Neural cell (in vitro differentiated cells): Measurements from ENCODE around the gene ISOC2. TPM values are rescaled to one million over a fixed set of nuclear protein-coding genes. Genes with fewer than 3 reads are reported as not detected.
"Not testable (repeated sequence)": the region's sequence is repeated elsewhere in the genome, so short reads cannot be mapped to it uniquely, and the experiment has no call there.

Experiments
- H2AFZ ChIP-seq: fragments of 200-600, 300-800 bp; sonication (generic), shearing (Covaris generic); 2 replicates; pipeline ENCODE4 v1.6.0; 2014; ENCODE audit warnings: low read depth, mild to moderate bottlenecking, antibody characterized with exemption, low read length, moderate library complexity
- H3F3A ChIP-seq: fragments of 200-600 bp; shearing (Covaris generic); 2 replicates; pipeline ENCODE4 v1.6.1; 2016; ENCODE audit warnings: mild to moderate bottlenecking, moderate library complexity, mixed read lengths, antibody characterized with exemption, low read length; ENCODE audit not compliant: insufficient read depth, poor library complexity, severe bottlenecking
- H3K27ac ChIP-seq: fragments of 200-600, 300-800 bp; sonication (generic), shearing (Covaris generic); 2 replicates; pipeline ENCODE4 v1.5.1; 2014; ENCODE audit warnings: mild to moderate bottlenecking, low read length, moderate library complexity
- H3K27me3 ChIP-seq: fragments of 300-800, 200-600 bp; sonication (generic), shearing (Covaris generic); 2 replicates; pipeline ENCODE4 v1.6.0; 2014; ENCODE audit warnings: mild to moderate bottlenecking, low read depth, low read length, moderate library complexity; ENCODE audit not compliant: insufficient read depth
- H3K36me3 ChIP-seq: fragments of 300-800, 200-600 bp; sonication (generic), shearing (Covaris generic); 2 replicates; pipeline ENCODE4 v1.5.1; 2014; ENCODE audit warnings: mild to moderate bottlenecking, antibody characterized with exemption, low read length, moderate library complexity; ENCODE audit not compliant: insufficient read depth
- H3K4me2 ChIP-seq: fragments of 300-800, 200-600 bp; sonication (generic), shearing (Covaris generic); 2 replicates; pipeline ENCODE4 v1.6.0; 2014; ENCODE audit warnings: mild to moderate bottlenecking, low read length
- H3K4me3 ChIP-seq: fragments of 300-800, 200-600 bp; sonication (generic), shearing (Covaris generic); 2 replicates; pipeline ENCODE4 v1.5.1; 2014; ENCODE audit warnings: mild to moderate bottlenecking, low read length, moderate library complexity
- H3K79me2 ChIP-seq: fragments of 200-600 bp; shearing (Covaris generic); replicated peaks from 2 replicates; pipeline ENCODE4 v1.6.0; 2014; ENCODE audit warnings: mild to moderate bottlenecking, low read length, moderate library complexity; ENCODE audit not compliant: insufficient read depth
- H3K9ac ChIP-seq: fragments of 300-800, 200-600 bp; sonication (generic), shearing (Covaris generic); 2 replicates; pipeline ENCODE4 v1.6.1; 2016; ENCODE audit warnings: mild to moderate bottlenecking, low read length, mixed read lengths
- H3K9me2 ChIP-seq: fragments of 200-600 bp; shearing (Covaris generic); 2 replicates; pipeline ENCODE4 v1.6.1; 2016; ENCODE audit warnings: mild to moderate bottlenecking, low read length, mixed read lengths; ENCODE audit not compliant: insufficient read depth
- H3K9me3 ChIP-seq: fragments of 200-600, 300-800 bp; sonication (generic), shearing (Covaris generic); 2 replicates; pipeline ENCODE4 v1.6.1; 2016; ENCODE audit warnings: mild to moderate bottlenecking, mixed run types, low read length, moderate library complexity, mixed read lengths
- H4K20me1 ChIP-seq: fragments of 200-600 bp; shearing (Covaris generic); 2 replicates; pipeline ENCODE4 v1.6.1; 2016; ENCODE audit warnings: mild to moderate bottlenecking, mixed run types; ENCODE audit not compliant: insufficient read depth
- EZH2 ChIP-seq: fragments of 200-600, 300-800 bp; shearing (Covaris generic), sonication (generic); IDR thresholded peaks from 2 replicates; pipeline ENCODE4 v1.6.1; 2014; ENCODE audit warnings: antibody characterized with exemption, low read length, borderline replicate concordance, mild to moderate bottlenecking; ENCODE audit not compliant: insufficient read depth, poor library complexity, severe bottlenecking
- MXI1 ChIP-seq: fragments of 450-650 bp; conservative IDR thresholded peaks from 2 replicates; pipeline ENCODE4 v1.6.1; 2014; ENCODE audit warnings: antibody characterized with exemption, mild to moderate bottlenecking; ENCODE audit not compliant: poor library complexity, severe bottlenecking
- POLR2AphosphoS5 ChIP-seq: IDR thresholded peaks from 2 replicates; pipeline ENCODE4 v1.6.1; 2012
- SMC3 ChIP-seq: fragments of 450-650 bp; conservative IDR thresholded peaks from 2 replicates; pipeline ENCODE4 v1.6.1; 2014; ENCODE audit warnings: antibody characterized with exemption, mild to moderate bottlenecking, moderate library complexity; ENCODE audit not compliant: poor library complexity
- polyA plus RNA-seq: library from polyadenylated mRNA; depleted of rRNA; stranded (reverse); fragments of >200 nt; gene quantifications from 2 replicates; pipeline ENCODE4 v1.2.3, GENCODE V29; 2014
- TF ChIP-seq, protein P1 (sequence below): fragments of 450-650 bp; IDR thresholded peaks from 2 replicates; pipeline ENCODE4 v1.5.1; 2014; ENCODE audit warnings: antibody characterized with exemption, mild to moderate bottlenecking, moderate library complexity; ENCODE audit not compliant: poor library complexity, severe bottlenecking

Gene ISOC2
- polyA plus RNA-seq, 1 donor from 2014 or later, result 48.1 TPM

DNA sequence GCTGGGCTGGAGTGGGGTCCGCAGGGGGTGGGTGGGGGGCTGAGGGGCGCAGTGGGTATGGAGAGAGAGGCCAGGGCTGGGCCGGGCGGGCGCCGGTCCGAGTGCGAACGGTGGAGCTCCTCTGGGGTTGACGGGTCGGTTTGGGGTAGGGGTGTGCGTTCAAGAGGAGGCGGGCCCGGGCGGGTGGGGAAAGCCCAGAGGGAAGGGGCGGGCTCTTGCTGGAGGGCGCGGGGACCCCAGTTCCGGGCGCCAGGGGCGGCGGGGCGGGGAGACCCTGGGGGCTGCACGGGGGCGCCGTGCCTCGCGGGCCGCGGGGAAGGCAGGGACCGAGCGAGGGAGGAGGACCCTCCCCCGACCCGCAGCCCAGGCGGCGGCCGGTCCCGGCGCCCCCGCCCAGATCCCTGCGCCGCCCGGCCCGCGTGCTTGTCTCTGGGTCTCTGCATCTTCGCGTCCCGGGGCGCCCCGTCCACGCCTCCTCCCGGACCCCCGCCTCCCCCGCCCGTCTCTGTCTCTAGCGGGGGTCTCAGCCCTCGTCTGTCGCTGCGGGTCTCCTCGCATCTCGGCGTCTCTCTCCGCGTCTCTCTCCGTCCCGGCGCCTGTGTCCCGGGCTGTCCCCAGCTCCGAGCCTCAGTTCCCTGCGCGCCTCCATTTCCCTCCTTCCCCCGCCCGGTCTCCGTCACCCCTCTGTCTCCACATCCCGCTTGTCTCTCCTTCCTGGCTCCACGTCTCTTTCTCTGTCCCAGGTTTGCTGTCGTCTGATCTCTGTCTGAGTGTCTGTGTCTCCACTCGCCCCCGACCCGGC is 10.1 kb downstream of the ISOC2 start:
- Histone ChIP-seq H3K4me3 (peak overlapping the region; percentile 99), H4K20me1 (no peaks in the 10 kb centered on the region), H3K27me3 (peaks cover 3% of the 10 kb centered on the region), H3K79me2 (no peaks in the 10 kb centered on the region), H3K9ac (peak overlapping the region; percentile 93), H3F3A (no peaks in the 10 kb centered on the region), H3K4me2 (peak overlapping the region; percentile 48), H3K27ac (peak overlapping the region; percentile 81), H3K36me3 (no peaks in the 10 kb centered on the region), H3K9me2 (no peaks in the 10 kb centered on the region), H3K9me3 (no peaks in the 10 kb centered on the region), H2AFZ (peak overlapping the region; percentile 45)
- TF ChIP-seq SMC3, result no peak
- no peak for TF ChIP-seq POLR2AphosphoS5
- no peak for TF ChIP-seq MXI1

DNA sequence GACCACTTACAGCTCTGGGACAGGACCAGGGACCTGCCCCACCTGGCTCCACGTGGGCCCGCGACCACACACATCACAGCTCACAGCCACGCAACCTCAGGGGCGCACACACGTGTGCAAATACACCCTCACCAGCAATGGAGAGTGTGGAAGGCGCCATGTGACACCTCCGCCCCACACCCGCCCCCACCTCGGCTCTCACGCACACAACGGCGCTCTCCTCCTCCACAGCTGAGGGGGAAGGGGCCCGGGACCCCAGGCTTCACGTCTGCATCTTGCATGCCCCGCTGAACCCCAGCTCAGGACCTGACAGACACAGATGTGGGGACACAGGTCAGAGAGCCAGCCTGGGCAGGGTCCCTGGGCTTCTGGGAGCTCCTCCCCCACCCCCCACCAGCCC is 12.0 kb downstream of the ISOC2 start:
- H3K9ac ChIP-seq, result peak overlapping the region; percentile 44
- no peaks in the 10 kb centered on the region for H3F3A ChIP-seq
- H3K79me2 ChIP-seq, result no peaks in the 10 kb centered on the region
- TF ChIP-seq SMC3 (no peak), MXI1 (peak; percentile 13)
- peak overlapping the region; percentile 61 for H3K4me3 ChIP-seq
- H3K27me3 ChIP-seq, result peaks cover 13% of the 10 kb centered on the region
- no peaks in the 10 kb centered on the region for H4K20me1 ChIP-seq
- H2AFZ ChIP-seq, result no peak overlapping the region
- H3K9me3 ChIP-seq, result no peaks in the 10 kb centered on the region
- H3K36me3 ChIP-seq, result no peaks in the 10 kb centered on the region
- no peak overlapping the region for H3K4me2 ChIP-seq
- H3K27ac ChIP-seq, result no peak overlapping the region
- no peaks in the 10 kb centered on the region for H3K9me2 ChIP-seq

DNA sequence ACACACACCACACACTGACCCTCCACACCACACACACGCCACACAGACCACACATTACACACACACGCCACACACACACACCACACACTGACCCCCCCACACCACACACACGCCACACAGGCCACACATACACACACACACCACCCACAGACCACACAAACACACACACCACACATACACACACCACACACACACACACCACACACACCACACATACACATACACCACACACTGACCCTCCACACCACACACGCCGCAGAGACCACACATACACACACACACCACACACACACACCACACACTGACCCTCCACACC is 13.3 kb downstream of the ISOC2 start:
- not testable (repeated sequence) for H2AFZ ChIP-seq, H3K9me2 ChIP-seq, H3F3A ChIP-seq, H3K4me3 ChIP-seq, H3K79me2 ChIP-seq, H3K4me2 ChIP-seq, H3K27ac ChIP-seq, H4K20me1 ChIP-seq, H3K36me3 ChIP-seq, H3K9ac ChIP-seq, H3K9me3 ChIP-seq
- H3K27me3 ChIP-seq, result peaks cover 27% of the 10 kb centered on the region

DNA sequence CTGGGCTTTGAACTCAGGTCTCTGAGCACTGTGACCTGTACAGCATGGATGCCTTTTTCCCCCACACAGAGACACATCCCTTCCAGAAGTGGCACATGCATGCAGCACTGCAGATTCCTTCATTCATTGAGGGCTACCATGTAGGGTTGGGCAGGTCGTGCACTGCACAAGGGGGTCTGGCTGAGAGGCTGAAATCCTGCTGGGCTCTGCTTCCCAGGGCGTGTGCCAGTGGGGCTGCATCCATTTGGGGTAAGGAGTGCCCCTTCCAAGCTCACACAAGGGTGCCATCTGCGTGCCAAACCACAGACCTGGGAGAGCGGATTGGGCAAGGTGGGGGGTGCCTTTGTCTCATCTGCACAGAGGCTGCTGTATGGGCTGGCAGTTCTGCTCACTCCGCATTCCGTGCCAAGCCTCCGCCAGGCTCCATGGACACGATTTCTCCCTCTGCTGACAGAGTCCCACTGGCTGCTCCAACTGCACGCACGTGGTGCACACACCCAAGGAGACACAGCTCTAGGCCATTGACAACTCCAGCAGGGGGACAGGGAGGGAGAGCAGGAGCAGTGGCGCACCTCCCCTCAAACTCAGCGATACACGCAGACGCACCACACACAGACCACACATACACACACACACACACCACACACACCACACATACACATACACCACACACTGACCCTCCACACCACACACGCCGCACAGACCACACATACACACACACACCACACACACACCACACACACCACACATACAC is 13.8 kb downstream of the ISOC2 start:
- no peak overlapping the region for H3K4me3 ChIP-seq
- no peaks in the 10 kb centered on the region for H3F3A ChIP-seq
- H4K20me1 ChIP-seq, result no peaks in the 10 kb centered on the region
- no peak overlapping the region for H2AFZ ChIP-seq
- TF ChIP-seq, protein P1, sequence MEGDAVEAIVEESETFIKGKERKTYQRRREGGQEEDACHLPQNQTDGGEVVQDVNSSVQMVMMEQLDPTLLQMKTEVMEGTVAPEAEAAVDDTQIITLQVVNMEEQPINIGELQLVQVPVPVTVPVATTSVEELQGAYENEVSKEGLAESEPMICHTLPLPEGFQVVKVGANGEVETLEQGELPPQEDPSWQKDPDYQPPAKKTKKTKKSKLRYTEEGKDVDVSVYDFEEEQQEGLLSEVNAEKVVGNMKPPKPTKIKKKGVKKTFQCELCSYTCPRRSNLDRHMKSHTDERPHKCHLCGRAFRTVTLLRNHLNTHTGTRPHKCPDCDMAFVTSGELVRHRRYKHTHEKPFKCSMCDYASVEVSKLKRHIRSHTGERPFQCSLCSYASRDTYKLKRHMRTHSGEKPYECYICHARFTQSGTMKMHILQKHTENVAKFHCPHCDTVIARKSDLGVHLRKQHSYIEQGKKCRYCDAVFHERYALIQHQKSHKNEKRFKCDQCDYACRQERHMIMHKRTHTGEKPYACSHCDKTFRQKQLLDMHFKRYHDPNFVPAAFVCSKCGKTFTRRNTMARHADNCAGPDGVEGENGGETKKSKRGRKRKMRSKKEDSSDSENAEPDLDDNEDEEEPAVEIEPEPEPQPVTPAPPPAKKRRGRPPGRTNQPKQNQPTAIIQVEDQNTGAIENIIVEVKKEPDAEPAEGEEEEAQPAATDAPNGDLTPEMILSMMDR, result no peak
- TF ChIP-seq EZH2 (no peak), POLR2AphosphoS5 (no peak)
- H3K27me3 ChIP-seq, result peaks cover 32% of the 10 kb centered on the region
- no peaks in the 10 kb centered on the region for H3K9me2 ChIP-seq
- H3K36me3 ChIP-seq, result no peaks in the 10 kb centered on the region
- no peak overlapping the region for H3K27ac ChIP-seq
- no peaks in the 10 kb centered on the region for H3K9me3 ChIP-seq
- H3K79me2 ChIP-seq, result no peaks in the 10 kb centered on the region
- no peak overlapping the region for H3K9ac ChIP-seq
- no peak overlapping the region for H3K4me2 ChIP-seq
